Activated T-helper 1 cell treated with Interleukin-2 at 50 U/mL for 16 hours (primary cell): ENCODE results near the gene NPAP1.
"Not testable (repeated sequence)": the region's sequence is repeated elsewhere in the genome, so short reads cannot be mapped to it uniquely, and the experiment has no call there.

Source experiments
- DNase-seq: peaks from one replicate; pipeline ENCODE4 v3.0.0-alpha.2; 2020; ENCODE audit warnings: low read depth

Gene NPAP1

DNA sequence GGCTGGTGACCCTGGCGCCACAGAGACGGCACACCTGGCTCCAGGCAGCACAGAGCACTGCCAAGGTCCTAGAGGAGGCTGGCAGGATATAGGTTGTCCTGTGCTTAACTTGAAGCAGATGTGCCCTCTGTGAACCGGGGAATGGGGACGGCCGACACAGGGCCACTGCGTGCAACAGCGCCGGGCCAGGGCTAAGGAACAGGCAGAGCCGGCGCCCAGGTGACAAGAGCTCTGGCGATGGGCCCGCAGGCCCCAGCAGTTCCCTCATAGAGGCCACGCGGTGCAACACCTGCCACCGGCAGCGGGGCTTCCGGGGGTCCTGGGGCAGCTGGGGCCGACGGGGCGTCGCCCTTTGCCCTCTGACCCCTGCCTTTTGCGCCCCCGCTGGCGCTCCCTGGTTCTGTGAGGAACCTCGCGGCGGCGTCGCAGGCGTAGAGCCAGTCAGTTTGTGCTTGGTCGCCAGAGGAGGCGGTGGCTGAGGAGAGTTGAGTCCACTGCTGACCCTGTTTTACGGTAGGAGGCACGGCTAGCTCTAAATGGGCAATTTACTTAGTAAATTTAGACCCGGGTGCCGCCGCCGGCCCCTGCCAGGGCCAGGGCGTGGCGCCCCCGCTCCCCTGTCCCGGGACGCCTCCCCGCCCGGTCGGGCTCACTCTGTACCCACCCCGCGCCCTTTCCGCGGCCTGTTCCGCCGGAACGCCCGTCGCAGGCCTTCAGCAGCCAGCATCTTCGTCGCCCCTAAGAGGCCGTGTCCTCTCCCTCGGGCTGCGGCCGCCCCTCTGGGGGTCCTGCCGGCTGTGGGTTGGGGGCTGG is at the start of gene NPAP1:
TSS of gene NPAP1 (plus strand) at position 444 of the 813 bp plus-strand sequence. CDS start at position 537, 93 bp downstream.
- DNase-seq = no peak

GRCh38 chr15:24627443-24627842 is 48.1 kb upstream of the NPAP1 start:
- no peak for DNase-seq

DNA sequence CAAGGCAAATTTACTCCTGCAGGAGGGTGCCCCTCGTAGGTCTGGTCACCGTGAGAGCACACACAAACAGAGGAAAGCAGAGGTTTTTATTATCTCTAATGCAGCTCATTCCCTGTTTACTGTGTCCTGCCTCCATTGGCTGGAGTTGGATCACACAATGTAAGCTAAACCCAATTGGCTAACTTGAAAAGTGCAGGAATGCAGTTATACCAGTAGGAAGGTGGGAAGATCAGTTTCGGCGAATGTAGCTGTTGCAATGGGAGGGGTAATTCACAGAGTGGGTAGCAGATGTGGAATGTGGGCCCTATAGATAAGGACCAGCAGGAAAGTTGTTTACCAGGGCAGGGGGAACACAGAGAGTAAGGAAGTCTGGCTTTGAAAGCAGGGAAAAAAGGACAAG is 42.5 kb upstream of the NPAP1 start:
- no peak for DNase-seq

GRCh38 chr15:24639412-24639811 is 36.2 kb upstream of the NPAP1 start:
- not testable (repeated sequence) for DNase-seq

DNA sequence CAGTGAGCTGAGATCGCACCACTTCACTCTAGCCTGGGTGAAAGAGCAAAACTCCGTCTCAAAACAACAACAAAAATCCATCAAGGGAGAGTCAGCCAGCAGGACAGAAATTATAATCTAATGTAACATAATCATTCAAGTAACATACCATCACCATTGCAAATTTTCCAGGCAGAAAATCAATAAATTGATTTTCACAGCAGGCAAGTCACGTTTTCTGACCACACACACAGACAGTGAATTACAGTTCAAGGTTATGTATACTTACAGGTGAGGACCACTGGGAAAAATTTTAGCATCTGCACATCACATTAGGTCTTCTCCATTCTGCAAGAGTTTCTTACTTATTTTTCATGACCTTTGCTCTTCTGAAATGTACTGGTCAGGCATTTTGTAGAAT is 29.9 kb upstream of the NPAP1 start:
- no peak for DNase-seq

DNA sequence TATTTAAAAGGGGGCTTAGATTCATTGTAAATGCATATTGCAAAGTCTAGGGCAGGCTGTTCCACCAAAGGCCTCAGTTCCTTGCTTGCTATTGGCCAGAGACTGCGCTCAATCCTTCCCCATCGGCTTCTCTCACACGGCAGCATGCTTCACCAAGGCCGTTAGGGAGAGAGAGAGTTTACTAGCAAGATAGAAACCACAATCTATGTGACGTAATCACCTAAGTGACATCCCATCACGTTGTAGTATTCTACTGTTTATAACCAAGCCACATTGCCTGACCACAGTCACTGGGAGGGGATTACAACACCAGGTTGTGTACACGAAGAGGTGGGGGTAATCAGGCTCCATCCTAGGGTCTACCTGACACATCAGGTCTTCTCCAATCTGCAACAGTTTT is 16.0 kb upstream of the NPAP1 start:
- no peak for DNase-seq

- DNase-seq = no peak
Measured at GRCh38 chr15:24662991-24663390, 12.6 kb upstream of the NPAP1 start.

- no peak for DNase-seq
Measured at GRCh38 chr15:24676431-24676830, 856 bp downstream of the NPAP1 start.

DNA sequence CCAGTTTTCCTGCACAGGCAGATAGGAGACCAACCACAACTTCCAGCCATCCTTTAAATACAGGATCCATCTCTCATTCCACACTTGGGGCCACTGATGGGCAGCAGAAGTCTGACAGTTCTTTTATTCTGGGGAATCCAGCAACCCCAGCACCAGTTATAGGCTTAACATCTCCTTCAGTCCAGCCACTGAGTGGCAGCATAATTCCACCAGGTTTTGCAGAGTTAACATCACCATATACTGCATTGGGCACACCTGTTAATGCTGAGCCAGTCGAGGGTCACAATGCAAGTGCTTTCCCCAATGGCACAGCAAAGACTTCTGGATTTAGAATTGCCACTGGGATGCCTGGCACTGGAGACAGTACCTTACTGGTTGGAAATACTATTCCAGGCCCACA is 2.9 kb downstream of the NPAP1 start:
- DNase-seq = no peak

- no peak for DNase-seq
Measured at GRCh38 chr15:24682002-24682401, 6.4 kb downstream of the NPAP1 start.

DNA sequence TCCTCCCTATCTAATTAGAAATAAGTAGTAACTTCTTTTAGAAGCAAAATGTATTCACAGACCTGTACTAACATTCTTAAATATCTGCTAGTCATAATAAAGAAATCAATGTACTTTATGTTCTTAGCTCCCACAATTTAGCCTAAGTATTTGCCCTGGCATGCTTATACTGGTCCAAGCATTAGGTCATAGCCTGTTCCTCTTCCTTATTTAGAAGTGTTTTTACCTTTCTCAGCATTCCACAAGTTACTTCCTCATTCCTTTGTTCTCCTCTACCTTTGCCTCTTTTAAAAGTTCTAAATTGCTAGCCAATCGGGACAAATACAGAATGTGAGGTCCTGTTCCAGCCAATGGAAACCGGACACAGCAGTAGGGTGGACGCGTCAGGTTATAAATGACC is 7.3 kb downstream of the NPAP1 start:
- not testable (repeated sequence) for DNase-seq

DNA sequence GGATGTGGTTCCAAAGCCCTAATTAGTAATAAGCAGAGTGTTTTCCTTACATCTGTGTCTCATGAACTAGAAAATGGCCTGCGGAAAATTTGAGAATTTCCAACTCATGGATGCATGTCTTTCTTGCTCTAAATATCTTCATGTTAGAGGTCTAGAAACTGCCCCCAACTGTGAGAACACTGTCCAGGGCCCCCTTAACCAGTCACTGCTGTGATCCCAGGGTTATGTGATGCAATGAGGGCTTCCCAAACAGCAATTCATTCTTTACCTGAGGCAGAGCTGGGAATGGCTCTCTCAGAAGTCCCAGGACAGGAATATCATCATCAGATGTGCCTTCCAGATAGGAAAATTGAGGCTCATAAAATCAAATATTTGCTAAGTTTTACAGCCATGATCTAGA is 8.2 kb downstream of the NPAP1 start:
- no peak for DNase-seq

- DNase-seq = no peak
Measured at GRCh38 chr15:24684313-24684712, 8.7 kb downstream of the NPAP1 start.

DNA sequence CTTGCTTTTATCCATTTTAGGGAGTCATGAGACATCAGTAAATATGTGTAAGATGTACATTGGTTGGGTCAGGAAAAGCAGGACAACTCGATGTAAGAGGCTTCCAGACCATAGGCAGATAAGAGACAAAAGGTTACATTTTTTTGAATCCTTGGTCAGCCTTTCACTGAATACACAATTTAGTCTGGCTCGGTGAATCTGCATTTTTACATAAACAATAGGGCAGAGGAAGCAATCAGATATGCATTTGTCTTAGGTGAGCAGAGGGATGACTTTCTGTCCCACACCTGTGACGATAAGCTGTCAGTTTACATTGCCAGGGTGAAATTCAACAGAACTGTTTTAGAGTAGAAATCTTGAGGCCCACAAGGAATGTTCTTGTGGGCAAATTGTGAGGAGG is 20.6 kb downstream of the NPAP1 start:
- DNase-seq = no peak

GRCh38 chr15:24696842-24697241 is 21.3 kb downstream of the NPAP1 start:
- DNase-seq = no peak

GRCh38 chr15:24718289-24719082 is 42.9 kb downstream of the NPAP1 start:
- DNase-seq = no peak

- no peak for DNase-seq
Measured at GRCh38 chr15:24729760-24730159, 54.2 kb downstream of the NPAP1 start.
